VCaP (cell line): Measurements from ENCODE around the gene OR2T1.

Experiments
- H3K27ac ChIP-seq: fragments of 450-650 bp; 2 replicates; pipeline ENCODE4 v1.5.1; 2017
- CTCF ChIP-seq: fragments of 450-650 bp; conservative IDR thresholded peaks from 2 replicates; pipeline ENCODE4 v1.5.1; 2017; ENCODE audit warnings: mild to moderate bottlenecking, moderate library complexity

OR2T1 gene

GRCh38 chr1:248376916-248377315, 25.9 kb upstream of the OR2T1 start:
- H3K27ac ChIP-seq = no peak overlapping the region
- no peak for TF ChIP-seq CTCF

- no peak overlapping the region for H3K27ac ChIP-seq
- TF ChIP-seq CTCF = no peak
These were observed 22.0 kb upstream of the OR2T1 start for GRCh38 chr1:248380854-248381253.

- no peak for TF ChIP-seq CTCF
- no peak overlapping the region for H3K27ac ChIP-seq
These were observed 14.4 kb upstream of the OR2T1 start for GRCh38 chr1:248388426-248388825.

- no peak for TF ChIP-seq CTCF
- H3K27ac ChIP-seq = no peak overlapping the region
These were observed 9.8 kb upstream of the OR2T1 start for GRCh38 chr1:248393050-248393449.

GRCh38 chr1:248404024-248404423, 1.2 kb downstream of the OR2T1 start:
- TF ChIP-seq CTCF = no peak
- no peak overlapping the region for H3K27ac ChIP-seq

- TF ChIP-seq CTCF = no peak
- no peak overlapping the region for H3K27ac ChIP-seq
These were observed 4.2 kb downstream of the OR2T1 start for GRCh38 chr1:248406721-248407692.

GRCh38 chr1:248416226-248416625, 13.4 kb downstream of the OR2T1 start:
- H3K27ac ChIP-seq = no peak overlapping the region
- TF ChIP-seq CTCF = no peak
